Adrenal gland (tissue), 12 donors: ENCODE measurements around the gene MFF. TPM values are rescaled to one million over a fixed set of nuclear protein-coding genes. Genes with fewer than 3 reads are reported as not detected.

Source experiments
- DNase-seq, 7 donors: peaks; one replicate each; pipeline ENCODE4 v3.0.0-alpha.2; 2019 to 2020
- H3K27ac ChIP-seq, 5 donors: fragments of 200-600 bp; sonication (generic) in 4 of 5; 1 replicate in 3 of 5; 2 replicates in 2 of 5; pipeline versions ENCODE4 v1.5.1 to v1.8.0; 2016 to 2020; ENCODE audit warnings: mild to moderate bottlenecking in 1 of 5
- H3K27me3 ChIP-seq: fragments of 200-600 bp; 2 replicates; pipeline ENCODE4 v1.8.0; 2021
- H3K36me3 ChIP-seq, 2 donors: fragments of 200-600 bp; replicated peaks in 1 of 2; 1 replicate in 1 of 2; 2 replicates in 1 of 2; pipeline versions ENCODE4 v1.5.1 to v1.8.0; 2018 to 2022
- H3K4me1 ChIP-seq, 2 donors: fragments of 200-600 bp; replicated peaks in 1 of 2; 1 replicate in 1 of 2; 2 replicates in 1 of 2; pipeline versions ENCODE4 v1.5.1 to v1.8.0; 2018 to 2021
- H3K4me3 ChIP-seq, 4 donors: fragments of 200-600 bp; sonication (generic) in 3 of 4; one replicate each; pipeline ENCODE4 v1.5.1; 2016 to 2018
- H3K9me3 ChIP-seq, 3 donors: fragments of 200-600 bp; sonication (generic) in 1 of 3; replicated peaks in 1 of 3; 1 replicate in 2 of 3; 2 replicates in 1 of 3; pipeline versions ENCODE4 v1.5.1 to v1.8.0; 2016 to 2021
- CTCF ChIP-seq, 6 experiments: fragments of 450-650 bp in 4 of 6; fragments of 200-600 bp in 2 of 6; sonication (generic) in 1 of 6; IDR thresholded peaks; 1 replicate in 5 of 6; 2 replicates in 1 of 6; pipeline versions ENCODE4 v1.5.1 to v1.8.0; 2016 to 2021; ENCODE audit warnings: antibody characterized with exemption in 6 of 6, mild to moderate bottlenecking in 2 of 6, moderate library complexity in 1 of 6
- POLR2A ChIP-seq, 2 donors: fragments of 450-650 bp; IDR thresholded peaks; one replicate each; pipeline ENCODE4 v1.6.1; 2017; ENCODE audit warnings: antibody characterized with exemption in 2 of 2, mild to moderate bottlenecking in 2 of 2, moderate library complexity in 1 of 2
- WGBS, 4 donors: extraction: QIAGEN DNeasy Blood & Tissue Kit in 2 of 4; methylation state at CpG; one replicate each; pipeline versions ENCODE4 v1.1.5 to v1.1.7; 2013 to 2017; 5-methylcytosine and 5-hydroxymethylcytosine counted together
- intact Hi-C, 2 donors: fragments of 100-400 bp; cut with DNase I; formaldehyde crosslinking; loops; one replicate each; pipeline versions ENCODE4 v1.14.1 to v1.15.0; 2022 to 2023
- polyA plus RNA-seq, 3 donors: library from polyadenylated mRNA; stranded (reverse); fragments of 200-250 nt in 2 of 3; fragments of 350-450 nt in 1 of 3; fragmentation: Illumina TruSeq in 1 of 3; extraction: RNeasy Lipid Tissue Mini Kit (QIAGEN cat#74804) in 1 of 3; gene quantifications; one replicate each; pipeline ENCODE4 v1.2.3, GENCODE V29; 2013 to 2014
- total RNA-seq, 9 donors: library from RNA; depleted of rRNA in 4 of 9; stranded (reverse); fragments of >200 nt in 4 of 9; fragments of 120-200 nt in 1 of 9; fragmentation: NEBNext Ultra II Directional in 1 of 9; extraction: Animal tissue kit (Norgen Biotek cat#: 25700) in 1 of 9; gene quantifications; one replicate each; pipeline versions ENCODE4 v1.1.0 to v1.2.4, GENCODE V29; 2013 to 2023
- donor health status: healthy with polysubstance abuse.
- donor health status: Bipolar disorder and iron deficiency.
- donor health status: DM: yes; HTN: yes; CAD: no.
- donor health status: DM: no; HTN: no; CAD: no.
- donor health status: DM: no; HTN: no; CAD: no.
- donor health status: DM: yes; HTN: yes; CAD: no.

The MFF gene
- total and polyA plus RNA-seq, 12 donors = 58.0 to 156 (median 104) TPM

- Histone ChIP-seq H3K27me3 (no peaks in the 10 kb centered on the region), H3K4me1 (peaks cover 13 to 16% of the 10 kb centered on the region in 2 donors), H3K9me3 (no peaks in the 10 kb centered on the region), H3K27ac (no peak overlapping the region), H3K36me3 (peaks cover 0 to 34% of the 10 kb centered on the region in 2 donors), H3K4me3 (no peak overlapping the region)
- 92 to 100% (median 95%) methylated on average over 2 of the region's 2 CpGs for WGBS, 4 donors
- DNase-seq = no peak
- intact Hi-C loops = no loop called here
- TF ChIP-seq CTCF (IDR thresholded peaks at IDR 0.05) = no peak
- no peak for TF ChIP-seq POLR2A (IDR thresholded peaks at IDR 0.05)
Observed at GRCh38 chr2:227337442-227337841, 12.4 kb downstream of the MFF start.

GRCh38 chr2:227339098-227339599, 14.1 kb downstream of the MFF start:
- no peaks in the 10 kb centered on the region for H3K27me3 ChIP-seq
- H3K36me3 ChIP-seq = peaks cover 0 to 28% of the 10 kb centered on the region in 2 donors
- 94 to 100% (median 95%) methylated on average over 2 of the region's 2 CpGs for WGBS, 4 donors
- TF ChIP-seq CTCF (IDR thresholded peaks at IDR 0.05) (no peak), POLR2A (IDR thresholded peaks at IDR 0.05) (no peak)
- H3K4me1 ChIP-seq = peaks cover 13 to 16% of the 10 kb centered on the region in 2 donors
- H3K4me3 ChIP-seq = no peak overlapping the region
- no peak overlapping the region for H3K27ac ChIP-seq
- H3K9me3 ChIP-seq = no peaks in the 10 kb centered on the region
- no peak for DNase-seq
- intact Hi-C loops = no loop called here

GRCh38 chr2:227340106-227340505, 15.1 kb downstream of the MFF start:
- TF ChIP-seq CTCF (IDR thresholded peaks at IDR 0.05) (no peak), POLR2A (IDR thresholded peaks at IDR 0.05) (no peak)
- H3K4me1 ChIP-seq = peaks cover 13 to 15% of the 10 kb centered on the region in 2 donors
- H3K27ac ChIP-seq = no peak overlapping the region
- H3K27me3 ChIP-seq = no peaks in the 10 kb centered on the region
- H3K4me3 ChIP-seq = no peak overlapping the region
- H3K9me3 ChIP-seq = no peaks in the 10 kb centered on the region
- intact Hi-C loops = no loop called here
- DNase-seq = no peak
- H3K36me3 ChIP-seq = peaks cover 0 to 22% of the 10 kb centered on the region in 2 donors
- WGBS, 4 donors = 75 to 78% (median 76%) methylated on average over 6 of the region's 6 CpGs

- no peaks in the 10 kb centered on the region for H3K27me3 ChIP-seq
- DNase-seq = no peak
- intact Hi-C loops = no loop called here
- peaks cover under 1% of the 10 kb centered on the region in 2 donors for H3K4me1 ChIP-seq
- 86 to 95% (median 89%) methylated on average over 2 of the region's 2 CpGs for WGBS, 4 donors
- no peak for TF ChIP-seq CTCF (IDR thresholded peaks at IDR 0.05)
- TF ChIP-seq POLR2A (IDR thresholded peaks at IDR 0.05) = no peak
- H3K27ac ChIP-seq = no peak overlapping the region
- H3K9me3 ChIP-seq = no peaks in the 10 kb centered on the region
- H3K36me3 ChIP-seq = peaks cover 0 to 18% of the 10 kb centered on the region in 2 donors
- no peak overlapping the region for H3K4me3 ChIP-seq
Observed at GRCh38 chr2:227341553-227341952, 16.5 kb downstream of the MFF start.
